WTC11 (cell line): Measurements from ENCODE around the gene PLA2G4A.

Source experiments
- ATF3 ChIP-seq: sonication (generic); formaldehyde crosslinking; conservative IDR thresholded peaks from 2 replicates; pipeline ENCODE4 v1.8.1; 2022; ENCODE audit warnings: mild to moderate bottlenecking, missing genetic modification reagents
- CTCF ChIP-seq: fragments of 200-600 bp; IDR thresholded peaks from 2 replicates; pipeline ENCODE4 v1.8.0; 2022; ENCODE audit warnings: antibody characterized with exemption
- ZNF121 ChIP-seq: sonication (generic); formaldehyde crosslinking; IDR thresholded peaks from 2 replicates; pipeline ENCODE4 v1.8.0; 2023; ENCODE audit warnings: missing genetic modification reagents
- ZNF396 ChIP-seq: fragments of 250-450 bp; sonication (Bioruptor Pico); IDR thresholded peaks from 2 replicates; pipeline ENCODE4 v1.8.0; 2021; ENCODE audit warnings: mild to moderate bottlenecking, moderate library complexity, borderline replicate concordance

GRCh38 chr1:186871784-186872183 is 43.0 kb downstream of the PLA2G4A start:
- TF ChIP-seq CTCF (no peak), ZNF396 (CRISPR knock-in tag) (no peak), ATF3 (CRISPR knock-in tag) (no peak), ZNF121 (CRISPR knock-in tag) (no peak)
